ENCODE measurements around the gene DIO1.
"Not testable (repeated sequence)": the region's sequence is repeated elsewhere in the genome, so short reads cannot be mapped to it uniquely, and the experiment has no call there.

Gene DIO1

DNA sequence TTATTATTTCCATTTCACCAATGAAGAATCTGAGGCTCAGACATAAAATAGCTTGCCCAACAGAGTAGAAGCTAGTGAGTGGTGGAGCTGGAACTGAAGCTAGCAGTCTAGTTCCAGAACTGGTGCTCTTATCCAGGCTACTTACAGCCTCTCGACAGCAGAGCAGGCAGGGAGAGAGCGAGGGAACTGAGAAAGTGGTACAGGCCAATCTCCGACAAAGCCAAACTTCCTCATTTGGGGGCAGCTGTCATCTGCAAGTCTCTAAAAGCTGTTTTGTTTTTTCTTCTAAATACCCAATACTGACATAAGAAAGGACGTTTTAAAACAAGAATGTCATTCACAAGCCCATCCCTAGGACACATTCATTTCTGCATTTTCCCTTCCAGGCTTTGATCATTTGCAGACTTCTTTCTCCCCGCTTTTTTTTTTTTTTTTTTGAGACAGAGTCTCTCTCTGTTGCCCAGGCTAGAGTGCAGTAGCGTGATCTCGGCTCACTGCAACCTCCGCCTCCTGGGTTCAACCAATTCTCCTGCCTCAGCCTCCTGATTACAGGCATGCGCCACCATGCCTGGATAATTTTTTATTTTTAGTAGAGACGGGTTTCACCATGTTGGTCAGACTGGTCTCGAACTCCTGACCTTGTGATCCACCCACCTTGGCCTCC is 24.4 kb upstream of the DIO1 start:
- DNase-seq (ENCODE audit: low spot score), result peak; percentile 26
- TF ChIP-seq, protein P1, sequence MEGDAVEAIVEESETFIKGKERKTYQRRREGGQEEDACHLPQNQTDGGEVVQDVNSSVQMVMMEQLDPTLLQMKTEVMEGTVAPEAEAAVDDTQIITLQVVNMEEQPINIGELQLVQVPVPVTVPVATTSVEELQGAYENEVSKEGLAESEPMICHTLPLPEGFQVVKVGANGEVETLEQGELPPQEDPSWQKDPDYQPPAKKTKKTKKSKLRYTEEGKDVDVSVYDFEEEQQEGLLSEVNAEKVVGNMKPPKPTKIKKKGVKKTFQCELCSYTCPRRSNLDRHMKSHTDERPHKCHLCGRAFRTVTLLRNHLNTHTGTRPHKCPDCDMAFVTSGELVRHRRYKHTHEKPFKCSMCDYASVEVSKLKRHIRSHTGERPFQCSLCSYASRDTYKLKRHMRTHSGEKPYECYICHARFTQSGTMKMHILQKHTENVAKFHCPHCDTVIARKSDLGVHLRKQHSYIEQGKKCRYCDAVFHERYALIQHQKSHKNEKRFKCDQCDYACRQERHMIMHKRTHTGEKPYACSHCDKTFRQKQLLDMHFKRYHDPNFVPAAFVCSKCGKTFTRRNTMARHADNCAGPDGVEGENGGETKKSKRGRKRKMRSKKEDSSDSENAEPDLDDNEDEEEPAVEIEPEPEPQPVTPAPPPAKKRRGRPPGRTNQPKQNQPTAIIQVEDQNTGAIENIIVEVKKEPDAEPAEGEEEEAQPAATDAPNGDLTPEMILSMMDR (IDR thresholded peaks at IDR 0.05; ENCODE audit: extremely low read depth, missing control alignments), result no peak

DNA sequence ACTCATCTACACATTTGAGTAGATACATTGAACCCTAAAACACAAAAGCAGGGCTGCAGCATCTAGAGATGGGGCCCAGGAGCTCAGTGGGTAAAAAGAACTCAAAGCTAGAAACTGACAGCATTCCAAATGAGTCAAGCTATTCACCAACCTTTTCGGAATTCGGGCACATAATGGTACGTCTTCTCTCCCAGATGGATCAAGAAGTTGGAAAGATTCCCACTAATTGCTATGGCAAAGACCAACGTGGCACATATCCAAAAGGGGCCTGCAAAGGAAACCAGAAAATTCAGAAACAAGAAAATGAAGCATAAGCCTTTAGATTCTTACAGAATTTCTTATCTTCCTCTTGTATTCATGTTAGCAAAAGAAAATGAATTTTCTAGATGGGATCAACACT is 22.8 kb upstream of the DIO1 start:
- TF ChIP-seq, protein P1 (IDR thresholded peaks at IDR 0.05; ENCODE audit: extremely low read depth, missing control alignments), result no peak
- DNase-seq (ENCODE audit: low spot score), result no peak

DNA sequence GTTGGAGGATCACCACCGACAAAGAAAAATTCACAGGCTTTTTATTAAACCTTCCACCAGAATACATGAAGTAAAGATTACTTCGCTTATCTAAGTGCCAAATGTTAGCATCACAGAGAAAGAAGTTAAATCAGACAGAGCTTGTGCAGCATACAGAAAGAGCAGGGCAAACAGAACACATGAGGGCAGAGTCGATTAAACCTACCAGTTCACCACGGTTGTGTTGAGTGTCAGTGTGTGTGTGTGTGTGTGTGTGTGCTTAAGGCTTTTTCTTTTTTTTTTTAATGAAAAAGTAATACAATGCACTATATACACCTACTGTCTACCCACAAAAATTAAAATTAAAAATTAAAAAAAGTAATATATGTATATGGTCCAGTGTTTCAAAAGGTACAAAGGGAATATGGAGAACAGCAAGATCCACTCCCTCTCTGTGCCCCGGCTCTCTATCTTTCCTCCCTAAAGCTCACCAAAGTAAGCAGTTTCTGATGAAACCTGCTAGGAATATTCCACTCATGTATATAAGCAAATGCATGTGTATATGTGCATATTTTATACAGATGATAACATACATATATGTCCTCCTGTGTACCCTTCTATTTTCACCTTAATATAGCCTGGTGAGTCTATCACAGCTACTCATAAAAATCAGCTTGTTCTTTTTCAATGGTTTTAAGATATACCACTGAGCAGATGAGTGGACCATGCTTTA is 22.1 kb upstream of the DIO1 start:
- DNase-seq (ENCODE audit: low spot score), result no peak
- TF ChIP-seq, protein P1 (IDR thresholded peaks at IDR 0.05; ENCODE audit: extremely low read depth, missing control alignments), result no peak

DNA sequence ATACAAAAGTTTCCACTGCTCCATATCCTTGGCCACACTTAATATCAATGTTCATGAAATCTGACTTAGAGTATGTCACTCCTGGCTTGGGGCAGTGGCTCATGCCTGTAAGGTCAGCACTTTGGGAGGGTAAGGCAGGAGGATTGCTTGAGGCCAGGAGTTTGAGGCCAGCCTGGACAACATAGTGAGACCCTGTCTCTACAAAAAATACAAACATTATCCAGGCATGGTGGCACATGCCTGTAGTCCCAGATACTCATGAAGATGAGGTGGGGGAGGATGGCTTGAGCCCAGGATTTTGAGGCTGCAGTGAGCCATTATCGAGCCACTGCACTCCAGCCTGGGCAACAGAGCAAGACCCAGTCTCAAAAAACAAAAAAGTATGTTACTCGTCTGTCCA is 18.8 kb upstream of the DIO1 start:
- not testable (repeated sequence) for DNase-seq (ENCODE audit: low spot score)

DNA sequence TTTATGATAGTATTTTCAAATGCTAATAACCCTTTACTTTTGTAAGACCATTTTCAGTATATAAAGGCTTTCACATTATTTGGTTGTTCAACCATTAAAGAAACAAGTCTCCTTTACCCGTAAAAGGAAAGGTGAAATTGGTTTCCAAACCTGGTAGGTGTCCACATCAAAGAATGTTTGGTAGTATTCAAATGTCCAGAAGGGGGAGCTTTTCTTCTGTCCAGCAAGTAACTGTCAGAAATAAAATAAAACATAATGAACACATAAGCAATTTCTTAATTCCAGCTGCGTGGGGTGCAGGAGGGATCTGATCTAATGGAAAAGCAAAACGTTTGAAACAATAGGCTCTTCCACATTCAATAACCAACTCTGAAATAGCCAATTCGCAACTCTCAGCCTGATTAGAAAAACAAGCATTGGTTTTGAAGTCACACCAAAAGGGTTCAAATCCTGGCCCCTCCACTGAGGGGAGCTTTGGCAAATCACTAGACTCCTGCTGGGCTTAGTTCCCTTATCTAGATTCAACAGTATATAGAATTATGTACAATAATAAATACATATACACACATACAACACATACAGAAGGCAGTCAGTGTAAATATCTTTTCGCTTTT is 15.4 kb upstream of the DIO1 start:
- DNase-seq (ENCODE audit: low spot score), result peak; percentile 47
- TF ChIP-seq, protein P1 (IDR thresholded peaks at IDR 0.05; ENCODE audit: extremely low read depth, missing control alignments), result peak; percentile 57

DNA sequence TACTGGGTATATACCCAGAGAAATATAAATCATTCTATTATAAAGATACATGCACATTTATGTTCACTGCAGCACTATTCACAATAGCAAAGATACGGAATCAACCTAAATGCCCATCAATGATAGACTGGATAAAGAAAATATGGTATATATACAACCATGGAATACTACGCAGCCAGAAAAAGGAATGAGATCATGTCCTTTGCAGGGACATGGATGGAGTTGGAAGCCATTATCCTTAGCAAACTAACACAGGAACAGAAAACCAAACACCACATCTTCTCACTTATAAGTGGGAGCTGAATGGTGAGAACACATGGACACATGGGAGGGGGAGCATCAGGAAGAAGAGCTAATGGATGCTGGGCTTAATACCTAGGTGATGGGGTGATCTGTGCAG is 12.1 kb upstream of the DIO1 start:
- DNase-seq (ENCODE audit: low spot score), result not testable (repeated sequence)

DNA sequence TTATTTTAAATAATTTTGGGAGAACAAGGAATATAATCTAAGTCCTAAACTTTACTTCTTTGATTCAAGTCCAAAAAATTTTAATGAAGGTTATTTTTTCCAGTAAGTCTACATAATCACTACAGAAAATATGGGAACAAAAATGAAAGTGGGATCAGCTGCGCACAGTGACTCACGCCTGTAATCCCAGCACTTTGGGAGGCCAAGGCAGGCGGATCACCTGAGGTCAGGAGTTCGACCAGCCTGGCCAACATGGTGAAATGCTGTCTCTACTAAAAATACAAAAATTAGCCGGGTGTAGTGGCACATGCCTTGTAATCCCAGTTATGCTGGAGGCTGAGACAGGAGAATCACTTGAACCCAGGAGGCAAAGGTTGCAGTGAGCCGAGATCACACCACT is 10.4 kb upstream of the DIO1 start:
- DNase-seq (ENCODE audit: low spot score), result not testable (repeated sequence)

DNA sequence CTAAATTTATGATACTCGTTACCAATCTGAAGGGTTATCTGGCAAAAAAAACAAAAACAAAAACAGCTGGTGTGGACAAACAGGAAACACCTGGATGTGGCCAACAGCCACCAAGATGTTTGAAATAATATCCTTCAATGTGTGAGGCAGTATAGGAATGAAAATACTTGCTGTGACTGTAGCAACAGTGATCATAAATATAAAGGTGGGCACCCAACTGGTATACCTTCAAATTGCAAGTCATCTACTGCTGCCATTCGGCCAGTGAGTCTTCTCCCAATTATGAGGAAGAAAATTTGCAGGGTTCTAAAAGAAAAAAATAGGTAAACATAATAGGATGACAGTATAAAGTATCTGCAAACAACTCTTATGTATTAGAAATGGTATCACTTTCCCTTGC is 5.3 kb upstream of the DIO1 start:
- no peak for DNase-seq (ENCODE audit: low spot score)
- TF ChIP-seq, protein P1 (IDR thresholded peaks at IDR 0.05; ENCODE audit: extremely low read depth, missing control alignments), result no peak

Measured in GM20000 (cell line).